IMR-90 (cell line): ENCODE measurements around the gene SPAG16. TPM values are rescaled to one million over a fixed set of nuclear protein-coding genes. Genes with fewer than 3 reads are reported as not detected.

Experiments
- ATAC-seq: fragments of 200-7000 bp; cut with Tn5 transposase; 2 replicates; pipeline ENCODE4 v1.9.1; 2020; ENCODE audit warnings: low read depth, mild to moderate bottlenecking, moderate library complexity
- BruUV-seq: library from RNA; stranded (reverse); fragments of 400-500 nt; replicated peaks from 2 replicates; lab custom pipeline; 2021; lab: Mats Ljungman, UMichigan
- CTCF ChIA-PET: fragments of 300-600 bp; formaldehyde crosslinking; extraction: SDS; loops from one replicate; lab custom pipeline; 2021; ENCODE audit warnings: antibody characterized with exemption; lab: Yijun Ruan, JAX
- POLR2A ChIA-PET: fragments of 300-600 bp; sonication (Branson Sonifier 250); formaldehyde crosslinking; loops from one replicate; lab custom pipeline; 2022; ENCODE audit warnings: antibody characterized with exemption; ENCODE audit not compliant: unreplicated experiment; lab: Charles Lee
- DNase-seq: peaks from one replicate; pipeline ENCODE4 v3.0.0; 2013
- H2AFZ ChIP-seq: replicated peaks from 2 replicates; pipeline ENCODE3; 2013; ENCODE audit warnings: low read length, mild to moderate bottlenecking; ENCODE audit not compliant: poor library complexity
- H2AK5ac ChIP-seq: 2 replicates; pipeline ENCODE4 v1.6.1; 2013; ENCODE audit warnings: low read depth, low read length, inconsistent platforms
- H2AK9ac ChIP-seq: replicated peaks from 2 replicates; pipeline ENCODE3; 2013; ENCODE audit warnings: mild to moderate bottlenecking, low read depth, low read length, moderate library complexity; ENCODE audit not compliant: poor library complexity
- H2BK120ac ChIP-seq: 2 replicates; pipeline ENCODE4 v1.6.1; 2013; ENCODE audit warnings: low read depth, low read length, inconsistent platforms
- H2BK15ac ChIP-seq: 3 replicates; pipeline ENCODE4 v1.6.1; 2013; ENCODE audit warnings: low read depth, low read length, inconsistent platforms
- H2BK20ac ChIP-seq: 2 replicates; pipeline ENCODE4 v1.6.1; 2013; ENCODE audit warnings: low read depth, mild to moderate bottlenecking, inconsistent platforms, low read length, moderate library complexity
- H2BK5ac ChIP-seq: 2 replicates; pipeline ENCODE4 v1.6.1; 2013; ENCODE audit warnings: mild to moderate bottlenecking, low read depth, low read length, inconsistent platforms; ENCODE audit not compliant: poor library complexity, severe bottlenecking
- H3K14ac ChIP-seq: replicated peaks from 2 replicates; pipeline ENCODE4 v1.6.1; 2013; ENCODE audit warnings: low read depth, low read length, inconsistent platforms
- H3K18ac ChIP-seq: 2 replicates; pipeline ENCODE4 v1.6.1; 2013; ENCODE audit warnings: low read depth, low read length, control low read depth
- H3K23ac ChIP-seq: 2 replicates; pipeline ENCODE4 v1.6.1; 2013; ENCODE audit warnings: low read depth, low read length, inconsistent platforms
- H3K27ac ChIP-seq: 2 replicates; pipeline ENCODE4 v1.5.1; 2013; ENCODE audit warnings: mild to moderate bottlenecking, control low read depth, low read length; ENCODE audit not compliant: insufficient read depth
- H3K27me3 ChIP-seq: 2 replicates; pipeline ENCODE4 v1.6.1; 2013; ENCODE audit warnings: low read length; ENCODE audit not compliant: control insufficient read depth, insufficient read depth
- H3K36me3 ChIP-seq: 2 replicates; pipeline ENCODE4 v1.6.1; 2013; ENCODE audit warnings: low read length, mixed read lengths; ENCODE audit not compliant: control insufficient read depth, insufficient read depth
- H3K4ac ChIP-seq: 2 replicates; pipeline ENCODE4 v1.6.1; 2013; ENCODE audit warnings: low read depth, low read length, inconsistent platforms
- H3K4me1 ChIP-seq: 2 replicates; pipeline ENCODE4 v1.6.1; 2013; ENCODE audit warnings: low read length, mixed read lengths; ENCODE audit not compliant: control insufficient read depth, insufficient read depth
- H3K4me2 ChIP-seq: 2 replicates; pipeline ENCODE4 v1.6.1; 2013; ENCODE audit warnings: low read depth, mild to moderate bottlenecking, control low read depth, low read length, moderate library complexity
- H3K4me3 ChIP-seq: 2 replicates; pipeline ENCODE4 v1.5.1; 2013; ENCODE audit warnings: low read depth, mild to moderate bottlenecking, control low read depth, low read length, moderate library complexity; ENCODE audit not compliant: insufficient read depth
- H3K56ac ChIP-seq: 2 replicates; pipeline ENCODE4 v1.6.1; 2013; ENCODE audit warnings: low read length, inconsistent platforms; ENCODE audit not compliant: insufficient read depth; ENCODE audit errors: extremely low read depth
- H3K79me1 ChIP-seq, 2 experiments: 2 replicates each; pipeline ENCODE4 v1.6.1; 2013; ENCODE audit warnings: low read length in 2 of 2, inconsistent platforms in 1 of 2, low read depth in 1 of 2
- H3K9ac ChIP-seq: 2 replicates; pipeline ENCODE4 v1.6.1; 2013; ENCODE audit warnings: low read depth, low read length, control low read depth
- H3K9me1 ChIP-seq: 2 replicates; pipeline ENCODE4 v1.6.1; 2013; ENCODE audit warnings: low read length, inconsistent platforms; ENCODE audit not compliant: insufficient read depth
- H3K9me3 ChIP-seq: 2 replicates; pipeline ENCODE4 v1.6.1; 2013; ENCODE audit warnings: low read length; ENCODE audit not compliant: control insufficient read depth, insufficient read depth
- H4K20me1 ChIP-seq: 2 replicates; pipeline ENCODE4 v1.6.1; 2013; ENCODE audit warnings: low read length, inconsistent platforms; ENCODE audit not compliant: insufficient read depth
- H4K5ac ChIP-seq: 2 replicates; pipeline ENCODE4 v1.6.1; 2013; ENCODE audit warnings: mild to moderate bottlenecking, low read depth, low read length, control low read depth
- H4K8ac ChIP-seq, 2 experiments: 2 replicates each; pipeline ENCODE4 v1.6.1; 2013; ENCODE audit warnings: low read depth in 2 of 2, low read length in 2 of 2, control low read depth in 1 of 2, inconsistent platforms in 1 of 2
- H4K91ac ChIP-seq: 2 replicates; pipeline ENCODE4 v1.6.1; 2013; ENCODE audit warnings: low read depth, low read length, inconsistent platforms; ENCODE audit not compliant: insufficient read depth
- BHLHE40 ChIP-seq: fragments of 150-350 bp; IDR thresholded peaks from 2 replicates; pipeline ENCODE4 v1.6.1; 2016; ENCODE audit warnings: mild to moderate bottlenecking, low read depth, low read length
- CEBPB ChIP-seq: IDR thresholded peaks from 2 replicates; pipeline ENCODE4 v1.6.1; 2012; ENCODE audit warnings: low read depth, low read length, improper control_type of control experiment
- CHD1 ChIP-seq: IDR thresholded peaks from 2 replicates; pipeline ENCODE4 v1.6.1; 2012; ENCODE audit warnings: low read depth, low read length, improper control_type of control experiment
- ELK1 ChIP-seq: fragments of 150-350 bp; IDR thresholded peaks from 2 replicates; pipeline ENCODE4 v1.6.1; 2016; ENCODE audit warnings: low read depth, mild to moderate bottlenecking, low read length, moderate library complexity, borderline replicate concordance
- FOS ChIP-seq: fragments of 150-350 bp; IDR thresholded peaks from 2 replicates; pipeline ENCODE4 v1.6.1; 2016; ENCODE audit warnings: low read depth, low read length
- MAFK ChIP-seq: IDR thresholded peaks from 2 replicates; pipeline ENCODE4 v1.6.1; 2012; ENCODE audit warnings: low read depth, low read length, improper control_type of control experiment
- MAZ ChIP-seq: IDR thresholded peaks from 2 replicates; pipeline ENCODE4 v1.6.1; 2012; ENCODE audit warnings: low read depth, mild to moderate bottlenecking, low read length, improper control_type of control experiment, moderate library complexity, borderline replicate concordance
- MXI1 ChIP-seq: IDR thresholded peaks from 2 replicates; pipeline ENCODE4 v1.6.1; 2012; ENCODE audit warnings: low read depth, mild to moderate bottlenecking, low read length, moderate library complexity, borderline replicate concordance
- NFE2L2 ChIP-seq: fragments of 150-350 bp; IDR thresholded peaks from 2 replicates; pipeline ENCODE4 v1.6.1; 2016; ENCODE audit warnings: low read depth, mild to moderate bottlenecking, low read length
- POLR2A ChIP-seq: IDR thresholded peaks from 2 replicates; pipeline ENCODE4 v1.6.1; 2012; ENCODE audit warnings: mild to moderate bottlenecking, low read depth, low read length
- RAD21 ChIP-seq: IDR thresholded peaks from 2 replicates; pipeline ENCODE4 v1.6.1; 2012; ENCODE audit warnings: low read length, improper control_type of control experiment
- RCOR1 ChIP-seq: IDR thresholded peaks from 2 replicates; pipeline ENCODE4 v1.6.1; 2012; ENCODE audit warnings: mild to moderate bottlenecking, low read length, improper control_type of control experiment; ENCODE audit not compliant: insufficient replicate concordance
- RFX5 ChIP-seq: IDR thresholded peaks from 2 replicates; pipeline ENCODE4 v1.8.0; 2012; ENCODE audit warnings: low read depth, mild to moderate bottlenecking, low read length, moderate library complexity
- SMC3 ChIP-seq: fragments of 150-350 bp; IDR thresholded peaks from 2 replicates; pipeline ENCODE4 v1.6.1; 2016; ENCODE audit warnings: low read depth, mild to moderate bottlenecking, antibody characterized with exemption, low read length, moderate library complexity
- USF2 ChIP-seq: fragments of 150-350 bp; IDR thresholded peaks from 2 replicates; pipeline ENCODE4 v1.6.1; 2017; ENCODE audit warnings: mild to moderate bottlenecking, antibody characterized with exemption, low read length, low read depth
- WGBS, 2 experiments: methylation state at CpG; one replicate each; pipeline versions ENCODE4 v1.1.5 to v1.1.7; 2013; ENCODE audit warnings: missing lambda C conversion rate in 2 of 2; ENCODE audit not compliant: insufficient read length in 1 of 2; ENCODE audit errors: extremely low coverage in 2 of 2; 5-methylcytosine and 5-hydroxymethylcytosine counted together
- dilution Hi-C: fragments of 300-500 bp; cut with HindIII; formaldehyde crosslinking; loops from one replicate; pipeline ENCODE4 v1.14.3; 2018; ENCODE audit warnings: low sequenced_read_pairs; ENCODE audit not compliant: unreplicated experiment
- in situ Hi-C: fragments of 300-500 bp; cut with MboI; formaldehyde crosslinking; loops from 3 replicates; pipeline ENCODE4 v1.14.3; 2019; ENCODE audit warnings: low sequenced_read_pairs, inconsistent platforms, mixed read lengths
- intact Hi-C: fragments of 100-400 bp; cut with micrococcal nuclease; formaldehyde crosslinking; loops from 2 replicates; pipeline ENCODE4 v1.10.0; 2022
- polyA plus RNA-seq, 3 experiments: library from polyadenylated mRNA; depleted of rRNA; stranded (reverse); fragments of >200 nt; gene quantifications; 2 replicates each; pipeline ENCODE4 v1.2.3, GENCODE V29; 2012; ENCODE audit warnings: low replicate concordance in 1 of 3
- total RNA-seq: library from RNA; depleted of rRNA; stranded (reverse); fragments of >200 nt; gene quantifications from 2 replicates; pipeline ENCODE4 v1.2.3, GENCODE V29; 2012
- TF ChIP-seq, protein P1 (sequence below): conservative IDR thresholded peaks from 2 replicates; pipeline ENCODE4 v1.5.1; 2012; ENCODE audit warnings: mild to moderate bottlenecking, low read depth, low read length, improper control_type of control experiment

SPAG16 gene
- total and polyA plus RNA-seq, 2 of the 4 experiments (the other 2 are of a cell fraction) = 7.3 to 13.5 TPM

GRCh38 chr2:213237251-213237650, 47.0 kb upstream of the SPAG16 start:
- Histone ChIP-seq H2AK5ac (no peak overlapping the region), H3K4me1 (peaks cover 8% of the 10 kb centered on the region), H2AK9ac (no peak overlapping the region), H4K20me1 (no peaks in the 10 kb centered on the region), H2BK20ac (peak overlapping the region; percentile 40), H4K91ac (no peak overlapping the region; the same call in 1 of the 2 replicates), H3K4ac (peak overlapping the region; percentile 14; the same call in 1 of the 2 replicates), H3K4me3 (no peak overlapping the region), H3K79me1 (no peaks in the 10 kb centered on the region), H2AFZ (no peak overlapping the region), H3K27me3 (no peaks in the 10 kb centered on the region), H3K18ac (peak overlapping the region; percentile 97; the same call in 1 of the 2 replicates), H2BK5ac (peak overlapping the region; percentile 86), H2BK15ac (peak overlapping the region; percentile 16; the same call in 1 of the 3 replicates), H4K5ac (peak overlapping the region; percentile 48; the same call in 1 of the 2 replicates), H3K56ac (peak overlapping the region; percentile 34; the same call in 1 of the 2 replicates), H3K14ac (0 out of 2 replicates have a peak overlapping the region, but pooled peaks have one; percentile 12), H3K27ac (peak overlapping the region; percentile 20; the same call in 1 of the 2 replicates), H3K36me3 (no peaks in the 10 kb centered on the region), H3K9me1 (no peaks in the 10 kb centered on the region), H3K9ac (no peak overlapping the region), H3K9me3 (no peaks in the 10 kb centered on the region), H3K23ac (peak overlapping the region; percentile 1; the same call in 1 of the 2 replicates), H3K4me2 (peak overlapping the region; percentile 94; the same call in 1 of the 2 replicates), H2BK120ac (peak overlapping the region; percentile 71), H4K8ac (peak overlapping the region; percentile 9 to 80; a peak in 3 of 4 replicates)
- POLR2A ChIA-PET = no interaction called here
- CTCF ChIA-PET = no interaction called here
- DNase-seq = peak; percentile 52
- no peak for TF ChIP-seq CHD1
- no peak for TF ChIP-seq USF2
- TF ChIP-seq, protein P1, sequence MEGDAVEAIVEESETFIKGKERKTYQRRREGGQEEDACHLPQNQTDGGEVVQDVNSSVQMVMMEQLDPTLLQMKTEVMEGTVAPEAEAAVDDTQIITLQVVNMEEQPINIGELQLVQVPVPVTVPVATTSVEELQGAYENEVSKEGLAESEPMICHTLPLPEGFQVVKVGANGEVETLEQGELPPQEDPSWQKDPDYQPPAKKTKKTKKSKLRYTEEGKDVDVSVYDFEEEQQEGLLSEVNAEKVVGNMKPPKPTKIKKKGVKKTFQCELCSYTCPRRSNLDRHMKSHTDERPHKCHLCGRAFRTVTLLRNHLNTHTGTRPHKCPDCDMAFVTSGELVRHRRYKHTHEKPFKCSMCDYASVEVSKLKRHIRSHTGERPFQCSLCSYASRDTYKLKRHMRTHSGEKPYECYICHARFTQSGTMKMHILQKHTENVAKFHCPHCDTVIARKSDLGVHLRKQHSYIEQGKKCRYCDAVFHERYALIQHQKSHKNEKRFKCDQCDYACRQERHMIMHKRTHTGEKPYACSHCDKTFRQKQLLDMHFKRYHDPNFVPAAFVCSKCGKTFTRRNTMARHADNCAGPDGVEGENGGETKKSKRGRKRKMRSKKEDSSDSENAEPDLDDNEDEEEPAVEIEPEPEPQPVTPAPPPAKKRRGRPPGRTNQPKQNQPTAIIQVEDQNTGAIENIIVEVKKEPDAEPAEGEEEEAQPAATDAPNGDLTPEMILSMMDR = no peak
- TF ChIP-seq MAZ = no peak
- TF ChIP-seq FOS = no peak
- no peak for TF ChIP-seq BHLHE40
- no peak for TF ChIP-seq RFX5
- TF ChIP-seq RCOR1 = no peak
- no peak for TF ChIP-seq RAD21
- no peak for TF ChIP-seq MAFK
- TF ChIP-seq MXI1 = no peak
- no peak for TF ChIP-seq POLR2A
- no peak for TF ChIP-seq SMC3
- no peak for TF ChIP-seq CEBPB
- TF ChIP-seq ELK1 = no peak
- TF ChIP-seq NFE2L2 = no peak
- dilution Hi-C loops (no loop called here), intact Hi-C loops (loop anchor here (2.0 to 5.0 kb wide), 2 partner anchors 48 to 460 kb away; no protein-coding TSS in a partner anchor), in situ Hi-C loops (no loop called here)
- BruUV-seq = no TSS peak
- ATAC-seq = peak; percentile 37
- WGBS, 2 experiments = no CpG with 5 or more reads among the region's 1 CpG
